ENCODE results near the gene DLST.
"Not testable (repeated sequence)": the region's sequence is repeated elsewhere in the genome, so short reads cannot be mapped to it uniquely, and the experiment has no call there.

The DLST gene

DNA sequence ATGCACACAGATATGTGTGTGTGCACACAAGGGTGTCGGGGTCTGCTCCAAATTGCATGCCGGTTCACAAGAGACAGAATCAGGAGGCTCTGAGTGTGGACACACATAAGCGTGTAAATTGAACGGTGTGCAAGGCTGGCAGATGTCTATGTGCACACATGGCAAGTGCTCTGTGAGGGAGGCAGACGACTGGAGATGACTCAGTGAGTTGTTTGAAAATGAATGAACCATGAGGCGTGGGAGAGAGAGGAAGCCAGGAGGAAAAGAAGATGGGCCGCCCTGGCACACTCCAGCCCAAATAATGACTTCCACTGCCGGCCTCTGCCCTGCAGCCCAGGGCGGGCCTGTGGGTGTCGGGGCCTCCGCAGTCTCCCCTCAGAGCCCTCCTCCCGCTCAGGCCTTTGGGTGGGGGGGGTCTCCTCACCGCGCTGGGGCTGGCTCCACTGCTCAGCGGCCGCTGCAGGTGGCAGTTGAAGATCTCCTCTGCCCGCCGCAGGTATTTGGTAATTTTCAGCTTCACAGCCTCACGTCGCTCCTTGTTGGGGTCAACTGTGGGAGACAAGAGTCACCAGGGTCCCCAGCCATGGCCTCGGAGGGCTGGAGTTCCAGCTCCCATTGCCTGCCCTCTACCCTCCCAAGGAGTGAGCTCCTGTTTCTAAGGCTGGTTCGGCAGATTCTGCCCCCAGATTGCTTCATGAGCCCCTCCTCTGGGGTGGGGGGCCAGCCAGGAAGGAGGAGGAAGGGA, 37.9 kb downstream of the DLST start:
- no peak for DNase-seq

DNA sequence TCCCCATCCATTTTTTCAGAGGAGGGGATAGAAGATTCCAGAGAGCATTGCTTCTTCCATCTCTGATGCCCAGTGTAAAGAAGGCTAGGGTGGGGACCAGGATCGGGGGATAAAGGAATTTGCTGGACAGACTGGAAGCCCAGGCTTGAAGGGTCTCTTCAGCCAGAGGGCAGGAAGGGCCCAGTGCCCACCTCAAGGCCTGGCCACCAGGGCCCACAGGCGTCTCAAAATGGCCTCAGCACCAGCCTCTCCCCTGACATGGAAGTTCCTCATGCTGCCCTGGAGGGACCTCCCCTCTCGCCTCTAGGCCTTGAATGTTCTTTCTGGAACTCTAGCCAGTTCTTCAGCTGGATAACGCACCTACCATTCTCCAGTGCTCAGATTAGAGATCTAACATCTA, 38.6 kb downstream of the DLST start:
- no peak for DNase-seq

DNA sequence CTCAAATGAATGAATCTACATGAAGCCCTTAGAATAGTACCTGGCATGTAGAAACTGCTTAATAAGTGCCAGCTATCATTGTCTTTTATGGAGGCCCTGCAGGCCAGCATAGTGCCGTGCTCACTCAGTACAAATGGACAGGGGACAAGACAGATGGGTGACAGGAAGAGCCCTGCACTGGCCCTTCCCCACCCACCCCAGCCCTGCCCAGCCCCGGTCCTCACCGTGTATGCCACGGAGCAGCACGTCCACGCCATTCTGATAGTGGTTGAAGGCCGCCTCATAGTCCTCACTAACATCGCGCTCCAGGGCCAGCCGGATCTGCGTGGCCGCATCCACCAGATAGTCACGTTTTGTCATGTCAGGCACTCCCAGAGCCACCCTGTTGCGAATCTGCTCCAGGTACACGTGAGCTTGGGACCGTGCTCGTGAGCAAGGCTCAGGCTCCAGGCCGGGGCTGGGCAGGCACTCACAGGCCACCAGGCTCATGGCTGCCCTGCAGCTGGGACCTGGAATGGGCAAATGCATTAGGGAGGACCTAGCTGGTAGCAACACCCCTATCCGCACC, 39.4 kb downstream of the DLST start:
- no peak for DNase-seq

DNA sequence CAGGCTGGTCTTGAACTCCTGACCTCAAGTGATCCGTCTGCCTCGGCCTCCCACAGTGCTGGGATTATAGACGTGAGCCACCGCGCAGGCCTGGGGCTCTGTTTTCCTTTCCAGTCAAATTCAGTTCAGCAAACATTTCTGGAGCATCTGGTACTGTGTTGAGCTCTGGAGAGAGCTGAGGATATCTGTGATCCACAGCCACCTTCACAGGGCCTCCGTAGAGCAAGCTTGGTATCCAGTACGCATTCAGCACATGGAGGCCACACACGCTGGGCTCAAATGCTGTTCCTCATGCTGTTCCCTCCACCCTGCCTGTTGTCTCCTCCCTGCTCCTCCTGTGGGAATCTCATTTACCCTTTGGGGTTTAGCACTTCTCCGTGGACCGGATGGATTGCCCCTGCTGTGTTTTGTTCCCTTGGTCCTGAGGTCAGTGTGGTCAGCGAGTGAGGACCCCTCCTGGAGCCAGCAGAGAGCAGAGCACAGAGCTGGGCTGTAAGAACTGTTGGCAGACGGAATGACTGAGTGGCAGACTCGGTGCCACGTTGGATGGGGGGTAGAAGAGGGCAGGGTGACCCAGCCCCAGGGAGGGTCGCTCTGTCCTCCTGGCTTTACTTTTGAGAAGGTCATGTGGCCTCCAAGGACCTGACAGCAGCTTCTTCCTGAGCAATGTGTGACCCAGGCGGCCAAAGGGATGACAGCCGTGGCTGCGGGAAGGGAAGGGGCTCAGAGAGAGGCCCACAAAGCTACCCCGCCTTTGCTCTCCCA, 40.5 kb downstream of the DLST start:
- DNase-seq = no peak

DNA sequence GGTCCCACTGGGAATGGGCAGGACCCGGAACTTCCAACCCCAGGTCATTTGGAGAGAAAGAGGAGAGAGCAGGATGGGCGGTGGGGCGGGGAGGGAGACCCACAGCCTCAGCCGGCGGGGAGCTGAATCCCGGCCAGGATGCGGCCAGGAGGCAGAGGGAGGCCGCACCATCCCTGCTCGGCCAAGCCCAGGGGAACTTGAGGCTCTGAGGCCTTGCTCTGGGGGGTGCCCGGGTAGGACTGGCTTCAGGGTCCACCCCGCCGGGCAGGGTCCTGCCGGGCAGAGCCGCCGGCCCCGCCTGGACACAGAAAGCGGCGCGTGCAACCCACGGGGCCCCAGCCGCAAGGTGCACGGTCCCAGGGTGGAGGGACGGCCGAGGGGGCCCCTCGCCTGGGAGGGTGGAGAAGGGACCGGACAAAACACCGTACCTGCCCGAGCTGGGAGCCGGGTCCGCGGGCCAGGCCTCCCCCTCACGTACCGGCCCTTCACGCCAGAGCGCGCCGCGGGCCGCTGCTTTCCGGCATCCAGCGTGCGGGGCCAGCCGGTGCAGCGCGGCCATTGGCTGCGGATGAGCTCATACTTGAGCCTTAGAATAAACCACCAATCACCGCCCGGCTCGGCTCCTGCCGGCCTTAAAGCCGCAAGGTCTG, 41.2 kb downstream of the DLST start, which contains the start of gene RPS6KL1:
Gene RPS6KL1, minus strand, starts transcription at position 509 of the 650 bp plus-strand sequence. CDS start 1,719 bp downstream, outside the sequence.
- DNase-seq = peak; percentile 84

DNA sequence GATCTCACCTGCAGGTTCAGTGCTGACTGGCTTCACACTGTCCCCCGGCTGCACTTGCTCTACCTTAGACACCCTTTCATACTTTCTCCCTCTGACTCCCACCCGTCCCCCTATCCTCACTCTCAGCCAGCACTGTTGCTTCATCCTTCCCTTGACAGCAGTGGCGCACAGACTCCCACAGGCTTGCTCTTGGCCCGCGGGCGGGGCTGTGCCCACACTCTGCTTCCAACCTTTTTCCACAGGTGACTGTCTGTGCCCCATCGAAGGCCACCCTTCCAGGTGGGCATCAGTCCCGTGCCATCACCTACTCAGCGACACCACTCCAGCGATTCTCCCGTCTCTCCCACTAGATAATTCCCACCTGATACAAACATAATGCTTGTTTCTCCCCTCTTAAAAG, 42.3 kb downstream of the DLST start:
- DNase-seq = no peak

DNA sequence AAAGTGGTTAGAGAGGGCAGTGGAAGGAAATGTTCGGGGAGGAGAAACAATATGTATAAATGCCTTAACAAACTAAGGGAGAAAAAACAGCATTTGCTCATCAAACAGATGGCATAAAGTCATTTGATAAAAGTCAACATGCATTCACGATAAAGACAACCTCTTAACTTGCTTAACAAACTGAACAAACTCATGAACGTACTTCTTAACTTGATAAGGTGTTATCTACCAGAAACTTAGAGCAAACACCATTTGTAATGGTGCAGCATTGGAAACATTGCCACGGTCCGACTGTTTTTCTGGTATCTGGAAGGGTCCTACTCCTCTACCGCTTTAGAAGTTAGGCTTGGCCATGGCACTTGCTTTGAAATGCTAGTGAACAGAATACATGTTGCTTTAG, 45.5 kb downstream of the DLST start:
- DNase-seq = no peak

DNA sequence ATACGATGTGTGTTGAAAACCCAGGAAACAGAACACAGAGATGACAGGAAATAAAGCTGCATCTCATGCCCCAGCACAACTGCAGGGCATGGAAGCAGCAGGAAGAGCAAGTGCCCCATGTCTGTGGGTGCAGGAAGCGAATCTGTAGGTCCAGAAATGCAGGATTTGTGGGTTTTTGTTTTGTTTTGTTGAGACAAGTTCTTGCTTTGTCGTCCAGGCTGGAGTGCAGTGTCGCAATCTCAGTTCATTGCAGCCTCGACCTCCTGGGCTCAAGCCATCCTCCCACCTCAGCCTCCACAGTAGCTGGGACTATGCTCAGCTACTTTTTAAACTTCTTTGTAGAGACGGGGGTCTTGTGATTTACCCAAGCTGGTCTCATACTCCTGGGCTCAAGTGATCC, 47.5 kb downstream of the DLST start:
- DNase-seq = no peak

DNA sequence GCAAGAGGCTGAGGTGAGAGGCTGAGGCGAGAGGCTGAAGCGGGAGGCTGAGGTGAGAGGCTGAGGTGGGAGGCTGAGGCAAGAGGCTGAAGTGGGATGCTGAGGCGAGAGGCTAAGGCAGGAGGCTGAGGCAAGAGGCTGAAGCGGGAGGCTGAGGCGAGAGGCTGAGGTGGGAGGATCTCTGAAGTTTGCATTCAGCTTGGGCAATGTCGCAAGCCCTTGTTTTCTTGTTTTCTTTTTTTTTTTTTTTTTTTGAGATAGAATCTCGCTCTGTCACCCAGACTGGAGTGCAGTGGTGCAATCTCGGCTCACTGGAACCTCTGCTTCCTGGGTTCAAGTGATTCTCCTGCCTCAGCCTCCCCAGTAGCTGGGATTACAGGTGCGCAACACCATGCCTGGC, 50.0 kb downstream of the DLST start:
- not testable (repeated sequence) for DNase-seq

DNA sequence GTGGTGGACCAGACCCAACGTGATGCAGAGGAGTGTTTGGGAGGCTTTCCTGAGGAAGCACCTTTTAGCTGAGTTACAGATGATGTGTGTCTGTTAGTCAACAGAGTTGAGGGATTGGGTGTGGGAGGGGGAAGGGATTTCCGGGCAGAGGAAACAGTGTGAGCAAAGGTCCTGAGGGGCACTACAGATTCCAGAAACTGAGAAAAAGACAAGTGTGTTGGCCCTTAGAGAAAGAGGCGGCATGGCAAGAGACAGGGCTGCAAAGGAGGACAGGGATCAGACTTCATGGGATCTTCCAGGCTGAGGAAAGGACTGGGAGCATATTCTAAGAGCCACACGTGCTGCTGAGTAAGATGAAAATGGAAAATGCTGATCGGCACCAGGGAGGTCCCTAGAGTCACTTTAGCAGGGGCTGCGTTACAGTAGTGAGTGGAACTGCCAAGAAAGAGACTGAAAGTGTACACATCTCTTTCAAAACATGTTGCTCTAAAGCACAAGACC, 50.7 kb downstream of the DLST start:
- DNase-seq = no peak

DNA sequence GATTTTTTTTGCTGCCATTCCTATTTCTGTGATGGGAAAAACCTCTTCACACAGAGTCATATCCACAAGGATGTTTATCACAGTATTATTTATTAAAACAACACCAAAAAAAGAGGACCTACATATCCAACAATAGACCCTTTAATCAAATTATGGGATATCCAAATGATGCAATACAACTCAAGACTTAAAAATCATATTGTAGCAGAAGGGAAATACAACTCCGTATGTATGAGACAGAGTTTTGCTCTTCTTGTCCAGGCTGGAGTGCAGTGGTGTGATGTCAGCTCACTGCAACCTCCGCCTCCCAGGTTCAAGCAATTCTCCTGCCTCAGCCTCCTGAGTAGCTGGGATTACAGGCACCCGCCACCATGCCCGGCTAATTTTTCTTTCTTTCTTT, 51.2 kb downstream of the DLST start:
- not testable (repeated sequence) for DNase-seq

DNA sequence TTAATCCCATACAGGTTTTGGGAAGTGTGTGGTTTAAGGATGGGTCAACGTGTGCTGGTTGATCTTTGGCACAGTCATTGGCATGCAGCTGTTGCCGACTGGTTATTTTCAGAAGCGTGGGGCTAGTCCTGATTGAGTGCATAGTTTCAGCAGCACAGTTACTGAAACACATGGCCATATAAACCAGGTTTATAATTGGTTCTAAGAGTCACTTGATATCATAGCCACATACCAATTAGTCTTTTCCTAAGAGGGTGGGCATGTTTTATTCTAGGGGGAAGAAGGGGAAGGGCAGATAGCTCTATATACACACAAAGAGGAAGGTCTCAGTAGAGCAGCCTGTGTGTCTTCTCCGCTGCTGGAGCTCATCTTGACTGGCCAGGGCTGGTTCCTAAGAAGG, 52.3 kb downstream of the DLST start:
- DNase-seq = no peak

DNA sequence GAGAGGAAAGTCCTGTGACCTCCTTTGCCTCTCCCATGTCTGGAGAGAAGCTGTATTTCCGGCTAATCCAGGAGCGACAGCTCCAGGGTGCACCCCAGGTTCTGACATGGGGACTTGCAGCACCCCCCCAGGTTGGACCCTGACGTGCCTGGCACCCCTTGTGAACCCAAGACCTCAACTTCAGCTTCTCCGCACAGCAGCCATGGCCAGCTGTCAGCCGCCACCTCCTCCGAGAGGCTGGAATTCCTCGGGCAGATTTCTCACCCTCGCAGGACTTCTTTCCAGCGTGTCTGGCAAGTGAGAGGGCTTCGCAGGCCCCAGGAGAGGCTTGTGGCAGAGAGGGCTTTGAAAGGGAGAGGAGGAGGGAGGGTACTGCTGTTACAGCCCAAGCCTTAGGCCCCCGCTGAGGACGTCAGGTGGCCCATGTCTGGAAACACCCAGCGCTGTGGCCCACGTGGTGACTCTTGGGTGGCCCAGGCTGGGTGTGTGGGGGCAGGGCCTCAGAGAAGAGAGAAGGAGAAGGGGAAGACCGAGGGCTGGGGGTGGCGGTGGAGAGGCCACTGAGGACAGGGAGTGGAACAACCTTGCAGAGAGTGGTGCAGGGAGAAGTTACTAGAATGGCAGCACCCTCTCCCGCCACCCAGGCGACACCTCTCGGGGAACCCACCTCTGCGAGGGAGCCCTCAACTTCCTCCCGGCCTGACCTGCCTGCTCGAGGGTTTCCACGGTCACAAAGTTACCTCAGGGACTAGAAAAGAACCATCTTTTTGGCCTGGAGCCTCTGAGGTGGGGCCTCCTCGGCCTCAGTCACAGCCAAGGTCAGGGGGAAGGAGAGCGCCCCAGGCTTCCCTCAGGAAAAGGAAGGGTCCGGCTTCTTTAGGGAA, 53.0 kb downstream of the DLST start:
- DNase-seq = no peak

DNA sequence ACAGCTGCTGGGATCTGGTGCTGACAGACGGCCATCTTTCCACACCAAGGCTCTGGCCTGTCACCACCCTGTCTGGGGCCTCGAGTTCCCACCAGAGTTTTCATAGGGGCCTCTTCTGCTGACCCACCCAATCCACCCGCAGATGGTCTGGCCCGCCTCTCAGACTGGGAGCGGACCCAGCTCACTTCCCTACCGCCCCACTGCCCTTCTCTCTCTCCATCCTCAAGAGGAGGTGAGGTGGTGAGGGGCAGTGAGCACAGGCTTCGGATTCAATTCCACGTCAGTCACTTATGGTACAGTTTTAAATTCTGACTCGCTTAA, 53.6 kb downstream of the DLST start:
- no peak for DNase-seq

DNA sequence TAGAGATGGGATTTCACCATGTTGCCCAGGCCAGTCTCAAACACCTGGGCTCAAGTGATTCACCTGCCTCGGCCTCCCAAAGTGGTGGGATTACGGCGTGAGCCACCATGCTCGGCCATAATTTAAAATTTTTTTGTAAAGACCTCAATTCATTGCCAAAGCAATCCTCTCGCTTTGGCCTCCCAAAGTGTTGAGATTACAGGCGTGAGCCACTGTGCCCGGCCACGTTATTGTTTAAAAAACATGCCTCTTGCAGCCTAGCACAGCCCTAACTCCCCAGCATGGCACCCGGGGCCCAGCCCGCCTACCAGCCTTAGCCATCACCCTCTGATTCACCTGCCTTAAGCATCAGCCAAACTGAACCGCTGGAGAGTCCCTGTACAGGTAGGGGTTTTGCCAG, 54.4 kb downstream of the DLST start:
- no peak for DNase-seq

DNA sequence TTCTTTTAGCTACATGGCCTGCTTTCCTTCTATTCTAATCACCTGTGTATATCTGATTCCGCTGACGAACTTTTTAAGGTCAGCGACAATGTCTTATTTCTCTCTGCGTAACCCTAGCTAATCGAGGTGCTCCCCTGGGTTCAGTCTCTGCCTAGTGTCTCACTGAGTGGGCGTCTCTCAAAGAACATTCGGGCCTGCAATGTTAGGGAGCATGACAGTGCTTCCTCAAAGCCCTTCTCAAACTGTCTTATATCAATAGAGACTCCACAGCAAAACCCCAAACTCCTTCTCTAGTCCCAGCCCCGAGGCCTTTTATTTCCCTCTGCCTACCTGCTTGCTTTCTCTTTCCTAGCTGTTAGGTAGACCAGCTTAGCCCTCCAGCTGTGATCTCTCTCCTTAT, 55.0 kb downstream of the DLST start:
- DNase-seq = no peak

DNA sequence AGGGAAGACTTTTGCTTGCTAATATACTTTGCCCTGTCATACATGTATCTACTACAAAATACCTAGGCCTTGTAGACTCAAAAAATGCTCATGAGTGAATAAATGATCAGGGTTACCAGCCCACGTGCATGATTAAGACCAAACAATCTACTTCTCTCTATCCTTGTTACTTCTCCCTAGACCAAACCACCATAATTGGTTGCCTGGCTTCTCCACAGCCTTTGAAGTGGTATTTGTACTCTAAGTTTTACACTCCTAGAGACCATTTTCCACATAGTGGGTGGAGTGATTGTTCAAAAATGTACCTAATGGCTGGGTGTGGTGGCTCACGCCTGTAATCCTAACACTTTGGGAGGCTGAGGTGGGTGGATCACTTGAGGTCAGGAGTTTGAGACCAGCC, 55.5 kb downstream of the DLST start:
- no peak for DNase-seq

DNA sequence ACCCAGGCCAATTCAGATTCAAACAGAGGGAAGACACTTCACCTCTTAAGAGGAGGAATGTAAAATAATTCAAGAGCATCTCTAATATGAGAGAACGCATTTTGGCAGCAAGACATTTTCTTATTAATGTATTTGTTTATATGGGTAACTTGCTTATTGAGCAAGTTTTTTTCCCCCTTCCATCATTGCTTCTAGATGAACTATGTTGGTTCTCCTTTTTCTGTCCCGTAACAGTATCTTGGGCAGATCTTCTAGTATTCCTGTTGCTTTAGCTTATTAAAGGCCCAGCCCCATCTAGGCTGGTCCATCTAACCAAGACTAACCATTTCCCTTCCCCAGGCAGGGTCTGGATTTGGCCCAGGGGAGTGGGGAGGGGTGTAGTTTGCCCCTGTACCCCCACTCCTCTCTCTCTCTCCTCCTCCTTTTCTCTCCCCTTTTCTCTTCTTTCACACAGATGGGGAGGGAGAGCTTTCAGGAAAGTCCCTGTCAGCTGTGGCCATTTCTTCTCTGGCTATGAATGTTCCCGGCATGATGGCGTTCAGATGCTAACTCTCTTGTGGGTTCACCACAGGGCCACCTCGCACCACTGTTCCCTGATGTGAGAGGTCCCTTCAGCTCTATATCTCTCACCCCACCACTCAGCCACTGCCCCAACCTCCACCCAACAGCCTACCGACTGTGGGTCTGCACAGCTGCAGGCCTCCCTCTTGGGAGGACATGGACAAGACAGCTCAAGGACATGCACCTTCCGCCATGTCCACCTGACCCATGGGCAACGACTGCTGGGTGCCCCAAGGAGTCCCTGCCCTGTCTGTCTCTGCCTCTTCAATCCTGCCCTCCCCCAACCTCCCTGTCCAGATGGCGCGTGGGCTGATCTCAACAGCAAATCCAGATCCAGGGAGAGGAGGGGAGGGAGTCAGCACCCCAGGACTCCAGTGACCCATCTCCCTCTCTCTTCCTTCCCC, 57.1 kb downstream of the DLST start:
- DNase-seq = no peak

DNA sequence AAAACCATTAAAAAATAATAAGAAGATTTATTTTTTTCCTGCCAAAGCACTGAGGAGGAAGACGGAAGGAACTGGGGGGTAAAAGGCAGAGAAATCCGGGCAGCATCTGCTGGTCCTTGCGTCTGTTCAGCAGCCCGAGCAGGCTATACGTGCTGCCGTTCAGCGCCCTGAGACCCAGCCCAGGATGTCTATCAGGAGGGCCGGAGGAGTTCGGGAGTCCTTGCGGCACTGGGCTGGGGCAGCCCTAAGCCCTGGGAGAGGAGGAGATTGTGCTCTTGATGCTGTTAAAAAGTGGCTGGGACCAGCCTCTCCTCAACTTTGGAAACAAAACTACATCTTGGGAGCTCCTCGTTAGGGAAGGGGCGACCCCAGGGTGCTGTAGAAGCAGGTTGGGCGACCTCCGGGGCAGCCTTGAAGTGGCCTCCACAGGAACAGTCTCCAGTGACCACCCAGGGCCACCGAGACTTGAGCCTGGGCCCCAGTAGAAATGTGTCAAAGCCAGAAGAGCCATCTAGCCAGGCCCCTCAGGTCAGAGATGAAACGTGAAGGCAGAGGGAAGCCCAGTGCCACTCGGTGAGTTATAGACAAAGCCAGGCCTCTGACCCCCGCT, 59.3 kb downstream of the DLST start:
- no peak for DNase-seq

DNA sequence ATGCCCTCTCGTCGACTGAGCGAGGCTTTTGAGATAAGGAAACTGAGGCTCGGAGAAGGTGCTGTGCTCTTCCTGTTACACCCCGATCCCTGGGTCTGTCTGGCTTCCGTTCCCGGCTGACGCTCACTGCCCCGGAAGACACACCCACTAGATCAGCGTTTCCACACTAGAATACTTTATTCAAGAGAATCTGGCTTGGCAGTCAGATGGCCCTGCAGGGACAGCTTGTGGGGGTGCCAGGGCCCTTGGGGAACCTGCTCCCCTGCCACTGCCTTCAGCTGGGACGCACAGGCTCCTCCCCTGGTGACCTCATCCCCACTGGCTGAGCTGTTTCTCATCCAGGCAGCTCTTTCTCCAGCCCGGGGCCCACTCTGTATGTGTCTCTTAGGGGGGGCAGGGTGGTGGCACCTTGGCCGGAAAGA, 60.0 kb downstream of the DLST start:
- DNase-seq = peak; percentile 83

DNA sequence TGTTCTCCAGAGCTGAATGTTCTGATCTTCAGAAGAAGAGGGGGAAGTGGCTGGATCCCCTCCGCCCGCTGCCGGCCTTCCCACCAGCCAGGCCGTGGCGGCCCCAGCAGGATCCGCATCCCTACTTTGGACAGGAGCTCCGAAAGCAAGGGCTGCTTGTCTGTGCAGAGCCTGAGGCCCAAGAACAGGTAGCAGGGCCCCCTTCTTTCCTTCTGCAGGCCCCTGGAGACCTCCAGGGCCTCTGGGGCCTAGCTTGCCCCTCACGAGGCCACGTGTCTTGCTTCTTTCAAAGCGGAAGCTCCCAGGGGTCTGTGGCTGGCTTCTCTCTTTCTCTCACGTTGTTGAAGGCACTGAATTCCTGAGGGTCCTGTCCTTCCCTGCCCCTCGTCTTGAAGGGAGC, 60.5 kb downstream of the DLST start:
- DNase-seq = no peak
